BLaER1 treated with 17β-estradiol and CSF1 and Interleukin-3, amounts not matched to agents 10 nM and 100 nM (cell line): ENCODE measurements around the gene AIG1.
"Not testable (repeated sequence)": the region's sequence is repeated elsewhere in the genome, so short reads cannot be mapped to it uniquely, and the experiment has no call there.

Experiments
- H3K27ac ChIP-seq, 11 experiments: shearing (Covaris generic); formaldehyde crosslinking; 2 replicates each; pipeline ENCODE4 v1.8.1; 2022
- H3K27me3 ChIP-seq, 11 experiments: shearing (Covaris generic); formaldehyde crosslinking; 2 replicates each; pipeline ENCODE4 v1.8.1; 2022
- H3K36me3 ChIP-seq, 11 experiments: shearing (Covaris generic); formaldehyde crosslinking; 2 replicates each; pipeline ENCODE4 v1.8.1; 2022
- H3K4me1 ChIP-seq, 10 experiments: shearing (Covaris generic); formaldehyde crosslinking; 2 replicates each; pipeline ENCODE4 v1.8.1; 2022
- H3K4me2 ChIP-seq, 11 experiments: shearing (Covaris generic); formaldehyde crosslinking; 2 replicates each; pipeline ENCODE4 v1.8.1; 2022
- H3K4me3 ChIP-seq, 10 experiments: shearing (Covaris generic); formaldehyde crosslinking; 2 replicates each; pipeline ENCODE4 v1.8.1; 2022
- H3K9ac ChIP-seq, 11 experiments: shearing (Covaris generic); formaldehyde crosslinking; 2 replicates each; pipeline ENCODE4 v1.8.1; 2022
- H3K9me3 ChIP-seq, 11 experiments: shearing (Covaris generic); formaldehyde crosslinking; replicated peaks in 1 of 11; 2 replicates each; pipeline ENCODE4 v1.8.1; 2022
- H4K20me1 ChIP-seq, 11 experiments: shearing (Covaris generic); formaldehyde crosslinking; 2 replicates each; pipeline ENCODE4 v1.8.1; 2022
- Cebpa-rat ChIP-seq, 11 experiments: shearing (Covaris generic); IDR thresholded peaks; 2 replicates each; pipeline ENCODE4 v1.8.1; 2022

Gene AIG1

GRCh38 chr6:143026696-143027449, 33.8 kb upstream of the AIG1 start:
- Histone ChIP-seq H3K9me3 (0 out of 22 replicates have a peak, but pooled peaks cover 0 to 4% (median 0%) of the 10 kb centered on the region in 11 experiments), H3K27me3 (no peaks in the 10 kb centered on the region), H3K27ac (no peak overlapping the region), H3K4me3 (no peak overlapping the region), H3K4me1 (no peaks in the 10 kb centered on the region), H3K36me3 (no peaks in the 10 kb centered on the region), H3K9ac (no peak overlapping the region), H4K20me1 (no peaks in the 10 kb centered on the region), H3K4me2 (no peak overlapping the region)
- TF ChIP-seq Cebpa-rat (IDR thresholded peaks at IDR 0.05), result no peak

GRCh38 chr6:143034689-143035334, 25.9 kb upstream of the AIG1 start:
- H3K9me3 ChIP-seq, result peaks cover 0 to 13% (median 0%) of the 10 kb centered on the region in 11 experiments; a peak in 6 of 22 replicates
- H3K27me3 ChIP-seq, result no peaks in the 10 kb centered on the region
- H3K4me3 ChIP-seq, result no peak overlapping the region
- H4K20me1 ChIP-seq, result no peaks in the 10 kb centered on the region
- no peak for TF ChIP-seq Cebpa-rat (IDR thresholded peaks at IDR 0.05)
- H3K4me2 ChIP-seq, result peak overlapping the region in 9 of 11 experiments; percentile 16 to 52 (median 27); a peak in 13 of 22 replicates
- no peaks in the 10 kb centered on the region for H3K36me3 ChIP-seq
- H3K27ac ChIP-seq, result no peak overlapping the region
- H3K4me1 ChIP-seq, result peaks cover 10 to 21% (median 12%) of the 10 kb centered on the region in 10 experiments; a peak in 15 of 20 replicates
- H3K9ac ChIP-seq, result no peak overlapping the region

GRCh38 chr6:143037470-143037869, 23.2 kb upstream of the AIG1 start:
- no peaks in the 10 kb centered on the region for H3K36me3 ChIP-seq
- H3K4me1 ChIP-seq, result peaks cover 10 to 21% (median 12%) of the 10 kb centered on the region in 10 experiments; a peak in 15 of 20 replicates
- peaks cover 0 to 13% (median 0%) of the 10 kb centered on the region in 11 experiments; a peak in 6 of 22 replicates for H3K9me3 ChIP-seq
- no peak for TF ChIP-seq Cebpa-rat (IDR thresholded peaks at IDR 0.05)
- H3K9ac ChIP-seq, result no peak overlapping the region
- H3K27me3 ChIP-seq, result no peaks in the 10 kb centered on the region
- H4K20me1 ChIP-seq, result no peaks in the 10 kb centered on the region
- H3K4me3 ChIP-seq, result no peak overlapping the region
- no peak overlapping the region for H3K27ac ChIP-seq
- peak overlapping the region in 3 of 11 experiments; percentile 26 to 34 (median 30); a peak in 5 of 22 replicates for H3K4me2 ChIP-seq

- Histone ChIP-seq H3K4me2 (peak overlapping the region in 7 of 11 experiments; percentile 0 to 28 (median 12); a peak in 4 of 22 replicates), H3K4me1 (peaks cover 10 to 21% (median 12%) of the 10 kb centered on the region in 10 experiments; a peak in 15 of 20 replicates), H3K27ac (no peak overlapping the region), H4K20me1 (no peaks in the 10 kb centered on the region), H3K9me3 (peaks cover 0 to 13% (median 0%) of the 10 kb centered on the region in 11 experiments; a peak in 6 of 22 replicates), H3K9ac (no peak overlapping the region), H3K27me3 (no peaks in the 10 kb centered on the region), H3K36me3 (no peaks in the 10 kb centered on the region), H3K4me3 (no peak overlapping the region)
- no peak for TF ChIP-seq Cebpa-rat (IDR thresholded peaks at IDR 0.05)
These were observed 21.9 kb upstream of the AIG1 start for GRCh38 chr6:143038833-143039232.

- H4K20me1 ChIP-seq, result no peaks in the 10 kb centered on the region
- peaks cover 10 to 21% (median 12%) of the 10 kb centered on the region in 10 experiments; a peak in 15 of 20 replicates for H3K4me1 ChIP-seq
- no peak for TF ChIP-seq Cebpa-rat (IDR thresholded peaks at IDR 0.05)
- H3K4me2 ChIP-seq, result no peak overlapping the region
- no peaks in the 10 kb centered on the region for H3K27me3 ChIP-seq
- H3K9ac ChIP-seq, result no peak overlapping the region
- no peak overlapping the region for H3K27ac ChIP-seq
- H3K9me3 ChIP-seq, result peaks cover 0 to 9% (median 0%) of the 10 kb centered on the region in 11 experiments; a peak in 8 of 22 replicates
- H3K4me3 ChIP-seq, result no peak overlapping the region
- no peaks in the 10 kb centered on the region for H3K36me3 ChIP-seq
These were observed 21.1 kb upstream of the AIG1 start for GRCh38 chr6:143039548-143039947.

GRCh38 chr6:143040018-143040417, 20.7 kb upstream of the AIG1 start:
- TF ChIP-seq Cebpa-rat (IDR thresholded peaks at IDR 0.05), result no peak
- no peaks in the 10 kb centered on the region for H3K27me3 ChIP-seq
- H3K4me2 ChIP-seq, result no peak overlapping the region
- H3K27ac ChIP-seq, result no peak overlapping the region
- peaks cover 5 to 17% (median 11%) of the 10 kb centered on the region in 10 experiments; a peak in 15 of 20 replicates for H3K4me1 ChIP-seq
- no peaks in the 10 kb centered on the region for H4K20me1 ChIP-seq
- peaks cover 0 to 6% (median 0%) of the 10 kb centered on the region in 11 experiments; a peak in 8 of 22 replicates for H3K9me3 ChIP-seq
- H3K9ac ChIP-seq, result no peak overlapping the region
- H3K4me3 ChIP-seq, result no peak overlapping the region
- H3K36me3 ChIP-seq, result no peaks in the 10 kb centered on the region

- H3K36me3 ChIP-seq, H3K4me3 ChIP-seq, H3K27ac ChIP-seq, H3K27me3 ChIP-seq, H4K20me1 ChIP-seq, H3K4me2 ChIP-seq, H3K4me1 ChIP-seq, H3K9ac ChIP-seq: not testable (repeated sequence)
- H3K9me3 ChIP-seq, result peaks cover 7 to 21% (median 15%) of the 10 kb centered on the region in 11 experiments
These were observed 16.3 kb upstream of the AIG1 start for GRCh38 chr6:143044345-143044744.

- H3K4me3 ChIP-seq, result no peak overlapping the region
- H3K27ac ChIP-seq, result no peak overlapping the region
- H3K9me3 ChIP-seq, result peaks cover 12 to 23% (median 21%) of the 10 kb centered on the region in 11 experiments
- no peaks in the 10 kb centered on the region for H3K36me3 ChIP-seq
- H3K27me3 ChIP-seq, result no peaks in the 10 kb centered on the region
- no peak overlapping the region for H3K9ac ChIP-seq
- no peaks in the 10 kb centered on the region for H3K4me1 ChIP-seq
- no peak for TF ChIP-seq Cebpa-rat (IDR thresholded peaks at IDR 0.05)
- H3K4me2 ChIP-seq, result no peak overlapping the region
- H4K20me1 ChIP-seq, result no peaks in the 10 kb centered on the region
These were observed 11.1 kb upstream of the AIG1 start for GRCh38 chr6:143049611-143050010.

- Histone ChIP-seq H3K9me3 (peaks cover 12 to 23% (median 20%) of the 10 kb centered on the region in 11 experiments), H3K9ac (no peak overlapping the region), H3K27ac (no peak overlapping the region), H3K36me3 (no peaks in the 10 kb centered on the region), H3K27me3 (no peaks in the 10 kb centered on the region), H3K4me1 (no peaks in the 10 kb centered on the region), H3K4me2 (no peak overlapping the region), H3K4me3 (no peak overlapping the region), H4K20me1 (no peaks in the 10 kb centered on the region)
- no peak for TF ChIP-seq Cebpa-rat (IDR thresholded peaks at IDR 0.05)
These were observed 10.2 kb upstream of the AIG1 start for GRCh38 chr6:143050509-143050908.
